NT2/D1 (cell line): ENCODE data around the gene KRTAP10-6.

ENCODE experiments used
- SUZ12 ChIP-seq: IDR thresholded peaks from 2 replicates; pipeline ENCODE4 v1.6.1; 2011; ENCODE audit not compliant: insufficient read length, insufficient read depth; ENCODE audit errors: extremely low read depth
- YY1 ChIP-seq: IDR thresholded peaks from 2 replicates; pipeline ENCODE4 v1.6.1; 2011; ENCODE audit not compliant: insufficient read length, insufficient read depth
- ZNF274 ChIP-seq: IDR thresholded peaks from 2 replicates; pipeline ENCODE4 v1.6.1; 2011; ENCODE audit warnings: mild to moderate bottlenecking, low read depth, low read length

DNA sequence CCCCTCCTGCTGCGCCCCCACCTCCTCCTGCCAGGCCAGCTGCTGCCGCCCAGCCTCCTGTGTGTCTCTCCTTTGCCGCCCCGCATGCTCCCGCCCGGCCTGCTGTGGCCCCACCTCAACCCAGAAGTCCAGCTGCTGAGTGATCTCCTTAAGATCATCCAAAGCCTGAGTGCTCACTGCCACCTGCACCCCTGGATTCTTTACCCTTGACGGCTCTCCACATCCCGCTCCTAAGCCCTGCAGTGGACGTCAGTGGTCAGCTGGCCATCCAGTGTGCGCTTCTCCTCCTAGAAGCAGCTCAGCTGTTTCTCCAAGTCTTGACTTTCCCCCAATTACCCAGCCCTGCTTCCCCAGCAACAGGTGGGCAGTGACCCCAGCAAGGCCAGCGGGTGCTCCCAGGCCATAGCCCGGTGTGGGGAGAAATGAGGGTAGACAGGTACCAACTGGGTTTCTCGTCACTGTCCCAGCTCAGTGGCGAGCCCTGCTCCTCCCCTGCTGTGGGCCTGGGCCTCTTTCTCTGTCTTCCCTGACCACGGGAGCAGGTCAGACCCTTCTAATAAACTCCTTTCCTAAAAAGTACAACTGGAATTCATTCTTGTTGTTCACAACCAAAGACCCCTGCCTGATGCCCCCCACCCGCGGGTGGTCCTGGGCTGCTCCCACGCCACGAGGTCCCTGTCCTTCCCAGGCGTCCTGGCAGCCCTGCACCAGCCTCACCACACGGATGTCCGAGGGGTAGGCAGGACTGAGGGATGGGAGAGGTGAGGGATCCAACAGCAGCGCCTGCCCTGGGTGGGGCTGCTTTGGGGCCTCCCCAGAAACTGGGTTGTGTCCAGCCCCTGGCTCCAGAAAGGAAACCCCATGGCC, 9.5 kb upstream of the KRTAP10-6 start:
- TF ChIP-seq ZNF274 (no peak), YY1 (no peak), SUZ12 (no peak)
